GM12878 (cell line): ENCODE data around the gene CTIF. TPM values are rescaled to one million over a fixed set of nuclear protein-coding genes. Genes with fewer than 3 reads are reported as not detected.

Experiments used
- ATAC-seq: fragments of 200-7000 bp; cut with Tn5 transposase; 3 replicates; pipeline ENCODE4 v1.9.1; 2020; ENCODE audit warnings: mild to moderate bottlenecking, moderate library complexity
- BruUV-seq: library from RNA; stranded (reverse); fragments of 400-500 nt; replicated peaks from 2 replicates; lab custom pipeline; 2021; lab: Mats Ljungman, UMichigan
- CTCF ChIA-PET: fragments of 300-600 bp; sonication (Branson Sonifier 250); formaldehyde crosslinking; extraction: SDS; loops from one replicate; lab custom pipeline; 2021; ENCODE audit warnings: inconsistent platforms; lab: Yijun Ruan, JAX
- POLR2A ChIA-PET: fragments of 350-600 bp; formaldehyde crosslinking; extraction: SDS; loops from one replicate; lab custom pipeline; 2021; ENCODE audit warnings: inconsistent platforms; lab: Charles Lee
- RAD21 ChIA-PET: fragments of 300-600 bp; sonication (Branson Sonifier 250); formaldehyde crosslinking; loops from one replicate; lab custom pipeline; 2023; ENCODE audit warnings: antibody characterized with exemption; ENCODE audit not compliant: unreplicated experiment; lab: Charles Lee
- SMC1A ChIA-PET: fragments of 300-600 bp; sonication (Branson Sonifier 250); formaldehyde crosslinking; loops from one replicate; lab custom pipeline; 2023; ENCODE audit not compliant: unreplicated experiment, uncharacterized antibody; lab: Charles Lee
- DNase-seq: peaks from one replicate; pipeline ENCODE4 v3.0.0-alpha.2; 2011; ENCODE audit warnings: low read depth, low spot score
- FAIRE-seq: peaks from 3 replicates; lab custom pipeline; 2011; peaks lifted over from hg19 to GRCh38; lab: Jason Lieb, UNC
- H2AFZ ChIP-seq: 2 replicates; pipeline ENCODE4 v1.6.0; 2011; ENCODE audit warnings: low read depth, low read length, control low read depth; ENCODE audit not compliant: control insufficient read depth
- H3K27ac ChIP-seq: 2 replicates; pipeline ENCODE4 v1.5.1; 2011; ENCODE audit warnings: control low read depth; ENCODE audit not compliant: control insufficient read depth, insufficient read depth
- H3K27me3 ChIP-seq, 2 experiments: replicated peaks in 1 of 2; 2 replicates each; pipeline versions ENCODE4 v1.6.0 to v1.6.1; 2011; ENCODE audit warnings: low read length in 1 of 2; ENCODE audit not compliant: control insufficient read depth in 2 of 2, insufficient read depth in 2 of 2
- H3K36me3 ChIP-seq, 2 experiments: 2 replicates each; pipeline ENCODE4 v1.5.1; 2011; ENCODE audit warnings: low read length in 1 of 2; ENCODE audit not compliant: control insufficient read depth in 2 of 2, insufficient read depth in 2 of 2
- H3K4me1 ChIP-seq: 2 replicates; pipeline ENCODE4 v1.6.1; 2011; ENCODE audit warnings: mild to moderate bottlenecking, low read length, moderate library complexity, mixed read lengths; ENCODE audit not compliant: control insufficient read depth, insufficient read depth
- H3K4me2 ChIP-seq: 2 replicates; pipeline ENCODE4 v1.6.0; 2011; ENCODE audit warnings: control low read depth; ENCODE audit not compliant: control insufficient read depth, insufficient read depth
- H3K4me3 ChIP-seq: fragments of 200-600 bp; sonication (generic); 2 replicates; pipeline ENCODE4 v1.5.1; 2016
- H3K79me2 ChIP-seq: 2 replicates; pipeline ENCODE4 v1.6.0; 2011; ENCODE audit warnings: low read length; ENCODE audit not compliant: control insufficient read depth, insufficient read depth
- H3K9ac ChIP-seq: 2 replicates; pipeline ENCODE4 v1.8.0; 2011; ENCODE audit warnings: low read length, control low read depth, mixed read lengths; ENCODE audit not compliant: control insufficient read depth, insufficient read depth
- H3K9me3 ChIP-seq: replicated peaks from 3 replicates; pipeline ENCODE4 v1.5.1; 2011; ENCODE audit warnings: mild to moderate bottlenecking, low read length; ENCODE audit not compliant: control insufficient read depth, insufficient read depth
- H4K20me1 ChIP-seq: 2 replicates; pipeline ENCODE4 v1.6.0; 2011; ENCODE audit not compliant: control insufficient read depth, insufficient read depth
- BCL11A ChIP-seq: IDR thresholded peaks from 2 replicates; pipeline ENCODE4 v1.6.1; 2011; ENCODE audit warnings: low read depth, low read length
- BRCA1 ChIP-seq: IDR thresholded peaks from 2 replicates; pipeline ENCODE4 v1.6.1; 2011; ENCODE audit warnings: low read depth, low read length, improper control_type of control experiment
- EP300 ChIP-seq, 2 experiments: fragments of 150-350 bp in 1 of 2; IDR thresholded peaks; 2 replicates each; pipeline ENCODE4 v1.6.1; 2011 to 2012; ENCODE audit warnings: low read depth in 2 of 2, low read length in 2 of 2, borderline replicate concordance in 1 of 2, improper control_type of control experiment in 1 of 2, inconsistent platforms in 1 of 2; ENCODE audit not compliant: control insufficient read depth in 1 of 2
- KLF5 ChIP-seq: fragments of 450-650 bp; IDR thresholded peaks from 2 replicates; pipeline ENCODE4 v1.6.1; 2014; ENCODE audit warnings: mild to moderate bottlenecking; ENCODE audit not compliant: partially characterized antibody
- MEF2A ChIP-seq: IDR thresholded peaks from 2 replicates; pipeline ENCODE4 v1.6.1; 2011; ENCODE audit warnings: low read depth, mild to moderate bottlenecking, low read length, moderate library complexity; ENCODE audit not compliant: insufficient read depth
- NR2F1 ChIP-seq: fragments of 450-650 bp; conservative IDR thresholded peaks from 2 replicates; pipeline ENCODE4 v1.6.1; 2017; ENCODE audit warnings: mild to moderate bottlenecking
- RUNX3 ChIP-seq: IDR thresholded peaks from 2 replicates; pipeline ENCODE4 v1.6.1; 2012; ENCODE audit warnings: low read length, inconsistent platforms
- SP1 ChIP-seq: IDR thresholded peaks from one replicate; pipeline ENCODE4 v1.6.1; 2011; ENCODE audit warnings: low read depth, low read length
- YY1 ChIP-seq: IDR thresholded peaks from 2 replicates; pipeline ENCODE4 v1.6.1; 2011; ENCODE audit warnings: low read depth, mild to moderate bottlenecking, low read length
- ZBTB40 ChIP-seq: fragments of 450-650 bp; IDR thresholded peaks from 2 replicates; pipeline ENCODE4 v1.6.1; 2016; ENCODE audit warnings: mild to moderate bottlenecking, moderate library complexity, borderline replicate concordance
- whole genome bisulfite sequencing: methylation state at CpG from one replicate; pipeline ENCODE4 v1.1.6; 2016; ENCODE audit warnings: low lambda C conversion rate; ENCODE audit not compliant: insufficient replicate concordance, insufficient coverage; ENCODE audit errors: missing lambda C conversion rate; 5-methylcytosine and 5-hydroxymethylcytosine counted together
- in situ Hi-C: fragments of 300-500 bp; cut with MboI; formaldehyde crosslinking; loops from 9 replicates; pipeline ENCODE4 v1.14.3; 2018; ENCODE audit warnings: mixed read lengths
- intact Hi-C: fragments of 100-400 bp; cut with micrococcal nuclease; formaldehyde crosslinking; loops from one replicate; pipeline ENCODE4 v1.14.2; 2022; ENCODE audit not compliant: unreplicated experiment
- polyA plus RNA-seq, 11 experiments: library from polyadenylated mRNA; depleted of rRNA in 4 of 11; unstranded in 6 of 11; stranded (reverse) in 5 of 11; fragments of >200 nt; fragmentation: Nextera tagmentation in 4 of 11; fragmentation: Illumina TruSeq in 1 of 11; extraction: Ambion mirVana in 4 of 11; extraction: Trizol in 1 of 11; gene quantifications; 1 replicate in 1 of 11; 2 replicates in 10 of 11; pipeline versions ENCODE4 v1.2.1 to v1.2.3, GENCODE V29; 2011 to 2016; ENCODE audit warnings: inconsistent platforms in 2 of 11, missing spikeins in 2 of 11, low read depth in 1 of 11
- total RNA-seq, 4 experiments: library from RNA; depleted of rRNA in 3 of 4; stranded (reverse); fragments of >200 nt in 3 of 4; fragmentation: Illumina TruSeq in 1 of 4; extraction: Trizol in 1 of 4; gene quantifications; 2 replicates each; pipeline versions ENCODE4 v1.2.1 to v1.2.3, GENCODE V29; 2013 to 2021
- TF ChIP-seq, protein P1 (sequence below): fragments of 450-650 bp; IDR thresholded peaks from 2 replicates; pipeline ENCODE4 v1.6.1; 2017; ENCODE audit warnings: borderline replicate concordance
- TF ChIP-seq, protein P2 (sequence below): fragments of 450-650 bp; formaldehyde crosslinking; IDR thresholded peaks from 2 replicates; pipeline ENCODE4 v1.4.0; 2020; ENCODE audit warnings: mild to moderate bottlenecking, moderate library complexity

CTIF gene
- total and polyA plus RNA-seq, 10 of the 15 experiments (the other 5 are each of a cell fraction or from before 2014, with no cell fraction given): 0.06 to 11.6 (median 2.5) TPM

GRCh38 chr18:48778344-48779011, 239.6 kb downstream of the CTIF start (continued):
- TF ChIP-seq, protein P1, sequence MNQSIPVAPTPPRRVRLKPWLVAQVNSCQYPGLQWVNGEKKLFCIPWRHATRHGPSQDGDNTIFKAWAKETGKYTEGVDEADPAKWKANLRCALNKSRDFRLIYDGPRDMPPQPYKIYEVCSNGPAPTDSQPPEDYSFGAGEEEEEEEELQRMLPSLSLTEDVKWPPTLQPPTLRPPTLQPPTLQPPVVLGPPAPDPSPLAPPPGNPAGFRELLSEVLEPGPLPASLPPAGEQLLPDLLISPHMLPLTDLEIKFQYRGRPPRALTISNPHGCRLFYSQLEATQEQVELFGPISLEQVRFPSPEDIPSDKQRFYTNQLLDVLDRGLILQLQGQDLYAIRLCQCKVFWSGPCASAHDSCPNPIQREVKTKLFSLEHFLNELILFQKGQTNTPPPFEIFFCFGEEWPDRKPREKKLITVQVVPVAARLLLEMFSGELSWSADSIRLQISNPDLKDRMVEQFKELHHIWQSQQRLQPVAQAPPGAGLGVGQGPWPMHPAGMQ: no peak
- peak; percentile 22; the same call in 1 of the 2 replicates for TF ChIP-seq YY1
- 0 out of 2 replicates have a peak, but pooled peaks have one; percentile 25 for TF ChIP-seq RUNX3
- TF ChIP-seq NR2F1: peak; percentile 58; the same call in 1 of the 2 replicates

GRCh38 chr18:48779462-48779861, 240.6 kb downstream of the CTIF start:
- POLR2A ChIA-PET: interaction anchor here (0.5 to 4.4 kb wide), 7 partner anchors 22 to 155 kb away, joined by 3 to 21 read pairs (median 4); no protein-coding TSS in a partner anchor
- ATAC-seq: no peak
- TF ChIP-seq MEF2A (no peak), SP1 (no peak), EP300 (IDR thresholded peaks at IDR 0.05; ENCODE audit: borderline replicate concordance in 1 of 2, control insufficient read depth in 1 of 2, low read depth in 2 of 2, low read length in 2 of 2) (0 out of 4 replicates have a peak, but pooled peaks of 1 of the 2 experiments have one; percentile 5), KLF5 (no peak), ZBTB40 (no peak), BCL11A (no peak), BRCA1 (no peak)
- TF ChIP-seq, protein P2, sequence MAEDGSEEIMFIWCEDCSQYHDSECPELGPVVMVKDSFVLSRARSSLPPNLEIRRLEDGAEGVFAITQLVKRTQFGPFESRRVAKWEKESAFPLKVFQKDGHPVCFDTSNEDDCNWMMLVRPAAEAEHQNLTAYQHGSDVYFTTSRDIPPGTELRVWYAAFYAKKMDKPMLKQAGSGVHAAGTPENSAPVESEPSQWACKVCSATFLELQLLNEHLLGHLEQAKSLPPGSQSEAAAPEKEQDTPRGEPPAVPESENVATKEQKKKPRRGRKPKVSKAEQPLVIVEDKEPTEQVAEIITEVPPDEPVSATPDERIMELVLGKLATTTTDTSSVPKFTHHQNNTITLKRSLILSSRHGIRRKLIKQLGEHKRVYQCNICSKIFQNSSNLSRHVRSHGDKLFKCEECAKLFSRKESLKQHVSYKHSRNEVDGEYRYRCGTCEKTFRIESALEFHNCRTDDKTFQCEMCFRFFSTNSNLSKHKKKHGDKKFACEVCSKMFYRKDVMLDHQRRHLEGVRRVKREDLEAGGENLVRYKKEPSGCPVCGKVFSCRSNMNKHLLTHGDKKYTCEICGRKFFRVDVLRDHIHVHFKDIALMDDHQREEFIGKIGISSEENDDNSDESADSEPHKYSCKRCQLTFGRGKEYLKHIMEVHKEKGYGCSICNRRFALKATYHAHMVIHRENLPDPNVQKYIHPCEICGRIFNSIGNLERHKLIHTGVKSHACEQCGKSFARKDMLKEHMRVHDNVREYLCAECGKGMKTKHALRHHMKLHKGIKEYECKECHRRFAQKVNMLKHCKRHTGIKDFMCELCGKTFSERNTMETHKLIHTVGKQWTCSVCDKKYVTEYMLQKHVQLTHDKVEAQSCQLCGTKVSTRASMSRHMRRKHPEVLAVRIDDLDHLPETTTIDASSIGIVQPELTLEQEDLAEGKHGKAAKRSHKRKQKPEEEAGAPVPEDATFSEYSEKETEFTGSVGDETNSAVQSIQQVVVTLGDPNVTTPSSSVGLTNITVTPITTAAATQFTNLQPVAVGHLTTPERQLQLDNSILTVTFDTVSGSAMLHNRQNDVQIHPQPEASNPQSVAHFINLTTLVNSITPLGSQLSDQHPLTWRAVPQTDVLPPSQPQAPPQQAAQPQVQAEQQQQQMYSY: no peak

More at GRCh38 chr18:48779462-48779861, 240.6 kb downstream of the CTIF start:
- intact Hi-C loops (loop anchor here (2.0 to 5.0 kb wide), 4 partner anchors 53 to 458 kb away; no protein-coding TSS in a partner anchor), in situ Hi-C loops (no loop called here)
- Histone ChIP-seq H3K4me1 (peaks cover 52% of the 10 kb centered on the region), H3K9ac (no peak overlapping the region), H3K27ac (no peak overlapping the region), H3K9me3 (no peaks in the 10 kb centered on the region), H3K4me2 (no peak overlapping the region), H3K4me3 (no peak overlapping the region), H2AFZ (no peak overlapping the region), H3K79me2 (no peaks in the 10 kb centered on the region; the same call in 1 of the 2 replicates), H3K36me3 (no peaks in the 10 kb centered on the region), H3K27me3 (no peaks in the 10 kb centered on the region), H4K20me1 (no peaks in the 10 kb centered on the region)
- CTCF ChIA-PET: interaction anchor here (0.6 to 5.1 kb wide), 26 partner anchors 10 to 708 kb away, joined by 3 to 76 read pairs (median 12); partner anchors contain the start of gene C18orf32
- FAIRE-seq (no peak), DNase-seq (no peak)
- RAD21 ChIA-PET: interaction anchor here (1.1 to 6.4 kb wide), 20 partner anchors 10 to 400 kb away, joined by 3 to 72 read pairs (median 23); no protein-coding TSS in a partner anchor
- BruUV-seq: no TSS peak
- 98% methylated on average over 6 of the region's 7 CpGs for WGBS
- SMC1A ChIA-PET: interaction anchor here (0.7 to 4.8 kb wide), 21 partner anchors 18 to 401 kb away, joined by 3 to 76 read pairs (median 17); no protein-coding TSS in a partner anchor
